Measurements from ENCODE around the gene MAPK11.

GRCh38 chr22:50303515-50303847 lies 33.3 kb upstream of the MAPK11 start:
- TF ChIP-seq FOXK2 (IDR thresholded peaks at IDR 0.05) (no peak), HDGF (IDR thresholded peaks at IDR 0.05; ENCODE audit: borderline replicate concordance) (no peak)

All from HEK293T (cell line).